Measurements from ENCODE around the gene TMEM74B. TPM values are rescaled to one million over a fixed set of nuclear protein-coding genes. Genes with fewer than 3 reads are reported as not detected.
A peak's percentile ranks its signal among the peaks of the same experiment; 100 is the strongest.
"Not testable (repeated sequence)": the region's sequence is repeated elsewhere in the genome, so short reads cannot be mapped to it uniquely, and the experiment has no call there.

The TMEM74B gene
- total RNA-seq, 2 experiments from 2014 or later, result not detected

- Histone ChIP-seq H3K9me3 (ENCODE audit: low read length) (no peaks in the 10 kb centered on the region), H3K27ac (ENCODE audit: low read depth, low read length, poor library complexity, severe bottlenecking) (no peak overlapping the region), H3K79me2 (ENCODE audit: insufficient read depth, low read depth, low read length) (no peaks in the 10 kb centered on the region), H3K9me2 (ENCODE audit: insufficient read depth, low read length) (no peaks in the 10 kb centered on the region), H2AFZ (ENCODE audit: low read length) (no peak overlapping the region), H3K36me3 (ENCODE audit: insufficient read depth, low read length) (no peaks in the 10 kb centered on the region), H3K4me2 (ENCODE audit: low read length) (peak overlapping the region; percentile 29; the same call in 1 of the 2 replicates), H3K4me3 (ENCODE audit: low read depth, low read length, poor library complexity, severe bottlenecking) (peak overlapping the region; percentile 43), H3K4me1 (ENCODE audit: insufficient read depth, low read length, poor library complexity, severe bottlenecking) (no peaks in the 10 kb centered on the region), H4K20me1 (ENCODE audit: insufficient read depth, low read length) (no peaks in the 10 kb centered on the region)
- no peak for TF ChIP-seq EZH2phosphoT487 (IDR thresholded peaks at IDR 0.05; ENCODE audit: borderline replicate concordance, low read depth, low read length)
- TF ChIP-seq CTCF (conservative IDR thresholded peaks at IDR 0.05; ENCODE audit: low read length), result no peak
- no TSS peak for BruUV-seq (replicated peaks)
- POLR2A ChIA-PET, result no interaction called here
- CTCF ChIA-PET (ENCODE audit: unreplicated experiment), result no interaction called here
- DNase-seq (ENCODE audit: low spot score), result no peak
- intact Hi-C loops (cut with micrococcal nuclease; ENCODE audit: unreplicated experiment), result loop anchor here (10.0 kb wide), 1 partner anchor 249 kb away; no protein-coding TSS in a partner anchor
These were observed 40.5 kb upstream of the TMEM74B start for GRCh38 chr20:1225263-1225782.

- ChIA-PET CTCF (ENCODE audit: unreplicated experiment) (no interaction called here), POLR2A (no interaction called here)
- no TSS peak for BruUV-seq (replicated peaks)
- H3K4me2 ChIP-seq (ENCODE audit: low read length), result no peak overlapping the region
- DNase-seq (ENCODE audit: low spot score), result no peak
- TF ChIP-seq EZH2phosphoT487 (IDR thresholded peaks at IDR 0.05; ENCODE audit: borderline replicate concordance, low read depth, low read length) (no peak), CTCF (conservative IDR thresholded peaks at IDR 0.05; ENCODE audit: low read length) (no peak)
- H3K4me1 ChIP-seq (ENCODE audit: insufficient read depth, low read length, poor library complexity, severe bottlenecking), result no peaks in the 10 kb centered on the region
- no peak overlapping the region for H3K27ac ChIP-seq (ENCODE audit: low read depth, low read length, poor library complexity, severe bottlenecking)
- no peaks in the 10 kb centered on the region for H3K36me3 ChIP-seq (ENCODE audit: insufficient read depth, low read length)
- H3K9me2 ChIP-seq (ENCODE audit: insufficient read depth, low read length), result no peaks in the 10 kb centered on the region
- no peak overlapping the region for H2AFZ ChIP-seq (ENCODE audit: low read length)
- no peaks in the 10 kb centered on the region for H3K79me2 ChIP-seq (ENCODE audit: insufficient read depth, low read depth, low read length)
- H3K4me3 ChIP-seq (ENCODE audit: low read depth, low read length, poor library complexity, severe bottlenecking), result no peak overlapping the region
- intact Hi-C loops (cut with micrococcal nuclease; ENCODE audit: unreplicated experiment), result loop anchor here (10.0 kb wide), 1 partner anchor 250 kb away; no protein-coding TSS in a partner anchor
- H4K20me1 ChIP-seq (ENCODE audit: insufficient read depth, low read length), result no peaks in the 10 kb centered on the region
- no peaks in the 10 kb centered on the region for H3K9me3 ChIP-seq (ENCODE audit: low read length)
These were observed 39.6 kb upstream of the TMEM74B start for GRCh38 chr20:1224205-1224890.

- H4K20me1 ChIP-seq (ENCODE audit: insufficient read depth, low read length); CTCF ChIA-PET (ENCODE audit: unreplicated experiment); BruUV-seq (replicated peaks); H3K79me2 ChIP-seq (ENCODE audit: insufficient read depth, low read depth, low read length); DNase-seq (ENCODE audit: low spot score); H3K4me3 ChIP-seq (ENCODE audit: low read depth, low read length, poor library complexity, severe bottlenecking); H3K27ac ChIP-seq (ENCODE audit: low read depth, low read length, poor library complexity, severe bottlenecking); H3K9me3 ChIP-seq (ENCODE audit: low read length); H3K4me1 ChIP-seq (ENCODE audit: insufficient read depth, low read length, poor library complexity, severe bottlenecking); H3K36me3 ChIP-seq (ENCODE audit: insufficient read depth, low read length); H2AFZ ChIP-seq (ENCODE audit: low read length); POLR2A ChIA-PET; H3K4me2 ChIP-seq (ENCODE audit: low read length); H3K9me2 ChIP-seq (ENCODE audit: insufficient read depth, low read length): not testable (repeated sequence)
- intact Hi-C loops (cut with micrococcal nuclease; ENCODE audit: unreplicated experiment), result loop anchor here (10.0 kb wide), 1 partner anchor 252 kb away; no protein-coding TSS in a partner anchor
These were observed 38.0 kb upstream of the TMEM74B start for GRCh38 chr20:1222750-1223149.

GRCh38 chr20:1216527-1217427 is 32.0 kb upstream of the TMEM74B start:
- H3K4me2 ChIP-seq (ENCODE audit: low read length); H2AFZ ChIP-seq (ENCODE audit: low read length); H3K27ac ChIP-seq (ENCODE audit: low read depth, low read length, poor library complexity, severe bottlenecking); BruUV-seq (replicated peaks); H3K9me3 ChIP-seq (ENCODE audit: low read length); H3K9me2 ChIP-seq (ENCODE audit: insufficient read depth, low read length); H3K4me3 ChIP-seq (ENCODE audit: low read depth, low read length, poor library complexity, severe bottlenecking); H3K79me2 ChIP-seq (ENCODE audit: insufficient read depth, low read depth, low read length); POLR2A ChIA-PET; H4K20me1 ChIP-seq (ENCODE audit: insufficient read depth, low read length); CTCF ChIA-PET (ENCODE audit: unreplicated experiment); DNase-seq (ENCODE audit: low spot score); H3K4me1 ChIP-seq (ENCODE audit: insufficient read depth, low read length, poor library complexity, severe bottlenecking); H3K36me3 ChIP-seq (ENCODE audit: insufficient read depth, low read length): not testable (repeated sequence)
- intact Hi-C loops (cut with micrococcal nuclease; ENCODE audit: unreplicated experiment), result loop anchor here (10.0 kb wide), 3 partner anchors 132 to 402 kb away; no protein-coding TSS in a partner anchor

All from OCI-LY7 (cell line).